ENCODE measurements around the gene PTPN23. TPM values are rescaled to one million over a fixed set of nuclear protein-coding genes. Genes with fewer than 3 reads are reported as not detected.
"Not testable (repeated sequence)": the region's sequence is repeated elsewhere in the genome, so short reads cannot be mapped to it uniquely, and the experiment has no call there.

PTPN23 gene
- total RNA-seq, 3 donors from 2014 or later: 34.9 to 44.8 (median 42.2) TPM

- Mint-ChIP-seq H3K4me1 (ENCODE audit: low read depth) (peaks cover 19% of the 10 kb centered on the region), H3K9me3 (peaks cover 11% of the 10 kb centered on the region)
- H3K4me3 Mint-ChIP-seq; H3K36me3 Mint-ChIP-seq (ENCODE audit: insufficient read depth); DNase-seq; H3K27me3 Mint-ChIP-seq (ENCODE audit: low read depth): not testable (repeated sequence)
- ATAC-seq: peak in 1 of 2 donors; percentile 43
These were observed 20.7 kb upstream of the PTPN23 start for GRCh38 chr3:47360110-47360517.

- H3K4me1 Mint-ChIP-seq (ENCODE audit: low read depth): peaks cover 17% of the 10 kb centered on the region
- no peak for DNase-seq
These were observed 18.1 kb upstream of the PTPN23 start for GRCh38 chr3:47362701-47363100.

GRCh38 chr3:47365213-47366153 lies 15.3 kb upstream of the PTPN23 start:
- Mint-ChIP-seq H3K36me3 (ENCODE audit: insufficient read depth) (no peaks in the 10 kb centered on the region), H3K4me3 (no peak overlapping the region), H3K27me3 (ENCODE audit: low read depth) (peaks cover 3% of the 10 kb centered on the region), H3K4me1 (ENCODE audit: low read depth) (peaks cover 13% of the 10 kb centered on the region), H3K9me3 (no peaks in the 10 kb centered on the region)
- DNase-seq (no peak), ATAC-seq (no peak)

More at GRCh38 chr3:47362701-47363100, 18.1 kb upstream of the PTPN23 start:
- Mint-ChIP-seq H3K27me3 (ENCODE audit: low read depth) (no peaks in the 10 kb centered on the region), H3K4me3 (no peak overlapping the region), H3K36me3 (ENCODE audit: insufficient read depth) (no peaks in the 10 kb centered on the region), H3K9me3 (peaks cover 11% of the 10 kb centered on the region)
- no peak for ATAC-seq

- Mint-ChIP-seq H3K9me3 (no peaks in the 10 kb centered on the region), H3K4me3 (no peak overlapping the region)
- no peak for ATAC-seq
These were observed 14.0 kb upstream of the PTPN23 start for GRCh38 chr3:47366833-47367232.

GRCh38 chr3:47367631-47368030 lies 13.2 kb upstream of the PTPN23 start:
- H3K9me3 Mint-ChIP-seq: no peaks in the 10 kb centered on the region

More at GRCh38 chr3:47366833-47367232, 14.0 kb upstream of the PTPN23 start:
- DNase-seq: no peak
- H3K27me3 Mint-ChIP-seq (ENCODE audit: low read depth): peaks cover 5% of the 10 kb centered on the region
- peaks cover 13% of the 10 kb centered on the region for H3K4me1 Mint-ChIP-seq (ENCODE audit: low read depth)
- H3K36me3 Mint-ChIP-seq (ENCODE audit: insufficient read depth): no peaks in the 10 kb centered on the region

GRCh38 chr3:47370020-47370419 lies 10.8 kb upstream of the PTPN23 start:
- not testable (repeated sequence) for H3K27me3 Mint-ChIP-seq (ENCODE audit: low read depth); DNase-seq; H3K36me3 Mint-ChIP-seq (ENCODE audit: insufficient read depth); H3K4me1 Mint-ChIP-seq (ENCODE audit: low read depth); H3K4me3 Mint-ChIP-seq; ATAC-seq; H3K9me3 Mint-ChIP-seq

More at GRCh38 chr3:47367631-47368030, 13.2 kb upstream of the PTPN23 start:
- no peak overlapping the region for H3K4me3 Mint-ChIP-seq
- DNase-seq: no peak
- ATAC-seq: no peak
- H3K4me1 Mint-ChIP-seq (ENCODE audit: low read depth): peaks cover 7% of the 10 kb centered on the region
- H3K36me3 Mint-ChIP-seq (ENCODE audit: insufficient read depth): no peaks in the 10 kb centered on the region
- H3K27me3 Mint-ChIP-seq (ENCODE audit: low read depth): peaks cover 6% of the 10 kb centered on the region

GRCh38 chr3:47370887-47371697 lies 9.7 kb upstream of the PTPN23 start:
- Mint-ChIP-seq H3K4me1 (ENCODE audit: low read depth) (no peaks in the 10 kb centered on the region), H3K27me3 (ENCODE audit: low read depth) (peaks cover 6% of the 10 kb centered on the region), H3K4me3 (no peak overlapping the region), H3K36me3 (ENCODE audit: insufficient read depth) (no peaks in the 10 kb centered on the region), H3K9me3 (no peaks in the 10 kb centered on the region)
- DNase-seq (peak; percentile 14), ATAC-seq (peak; percentile 38 to 63)

GRCh38 chr3:47374587-47374986 lies 6.2 kb upstream of the PTPN23 start:
- no peak for DNase-seq
- ATAC-seq: no peak
- Mint-ChIP-seq H3K27me3 (ENCODE audit: low read depth) (peaks cover 3% of the 10 kb centered on the region), H3K36me3 (ENCODE audit: insufficient read depth) (no peaks in the 10 kb centered on the region), H3K4me3 (no peak overlapping the region), H3K9me3 (no peaks in the 10 kb centered on the region), H3K4me1 (ENCODE audit: low read depth) (peaks cover 10% of the 10 kb centered on the region)

- no peak overlapping the region for H3K4me3 Mint-ChIP-seq
- DNase-seq: no peak
- H3K27me3 Mint-ChIP-seq (ENCODE audit: low read depth): peaks cover 3% of the 10 kb centered on the region
- no peaks in the 10 kb centered on the region for H3K9me3 Mint-ChIP-seq
- no peaks in the 10 kb centered on the region for H3K36me3 Mint-ChIP-seq (ENCODE audit: insufficient read depth)
- ATAC-seq: no peak
- peaks cover 21% of the 10 kb centered on the region for H3K4me1 Mint-ChIP-seq (ENCODE audit: low read depth)
These were observed 4.4 kb upstream of the PTPN23 start for GRCh38 chr3:47376393-47376792.

- no peak for ATAC-seq
- no peaks in the 10 kb centered on the region for H3K36me3 Mint-ChIP-seq (ENCODE audit: insufficient read depth)
- no peaks in the 10 kb centered on the region for H3K9me3 Mint-ChIP-seq
- H3K4me3 Mint-ChIP-seq: no peak overlapping the region
- H3K4me1 Mint-ChIP-seq (ENCODE audit: low read depth): peaks cover 29% of the 10 kb centered on the region
- no peak for DNase-seq
- H3K27me3 Mint-ChIP-seq (ENCODE audit: low read depth): no peaks in the 10 kb centered on the region
These were observed 3.6 kb upstream of the PTPN23 start for GRCh38 chr3:47377186-47377585.

- DNase-seq (no peak), ATAC-seq (no peak)
- Mint-ChIP-seq H3K27me3 (ENCODE audit: low read depth) (no peaks in the 10 kb centered on the region), H3K4me1 (ENCODE audit: low read depth) (peaks cover 42% of the 10 kb centered on the region), H3K9me3 (no peaks in the 10 kb centered on the region), H3K4me3 (no peak overlapping the region), H3K36me3 (ENCODE audit: insufficient read depth) (peaks cover 6% of the 10 kb centered on the region)
These were observed 2.0 kb upstream of the PTPN23 start for GRCh38 chr3:47378869-47379268.

- ATAC-seq (no peak), DNase-seq (no peak)
- Mint-ChIP-seq H3K27me3 (ENCODE audit: low read depth) (no peaks in the 10 kb centered on the region), H3K4me3 (peak overlapping the region; percentile 99), H3K36me3 (ENCODE audit: insufficient read depth) (peaks cover 6% of the 10 kb centered on the region), H3K9me3 (no peaks in the 10 kb centered on the region), H3K4me1 (ENCODE audit: low read depth) (peaks cover 44% of the 10 kb centered on the region)
These were observed 1.4 kb upstream of the PTPN23 start for GRCh38 chr3:47379411-47379899.

GRCh38 chr3:47380026-47380600 lies 708 bp upstream of the PTPN23 start:
- Mint-ChIP-seq H3K4me1 (ENCODE audit: low read depth) (peaks cover 48% of the 10 kb centered on the region), H3K27me3 (ENCODE audit: low read depth) (no peaks in the 10 kb centered on the region), H3K36me3 (ENCODE audit: insufficient read depth) (peaks cover 6% of the 10 kb centered on the region), H3K4me3 (peak overlapping the region; percentile 99), H3K9me3 (no peaks in the 10 kb centered on the region)
- DNase-seq: no peak
- ATAC-seq: no peak

Measured in activated T-cell treated with anti-CD3 and anti-CD28 coated beads, Interleukin-2, amount 50 U/mL, for 4 hours (primary cell).